ENCODE measurements around the gene RANBP3.

GRCh38 chr19:5893296-5893903 is 84.5 kb downstream of the RANBP3 start:
- TF ChIP-seq EZH2 (IDR thresholded peaks at IDR 0.05; ENCODE audit: low read depth) (no peak), CTCF (conservative IDR thresholded peaks at IDR 0.05) (no peak)

All from PC-9 (cell line).